A549 (cell line): Measurements from ENCODE around the gene BAG1.

Experiments
- CEBPB ChIP-seq, 2 experiments: fragments of >200 bp in 1 of 2; sonication (Bioruptor Twin) in 1 of 2; formaldehyde crosslinking in 1 of 2; IDR thresholded peaks; 2 replicates each; pipeline ENCODE4 v1.6.1; 2012 to 2016
- CTCF ChIP-seq: fragments of >200 bp; sonication (Bioruptor Twin); formaldehyde crosslinking; IDR thresholded peaks from 3 replicates; pipeline ENCODE4 v1.5.1; 2016
- EP300 ChIP-seq, 2 experiments: fragments of >200 bp; sonication (Bioruptor Twin); formaldehyde crosslinking; IDR thresholded peaks; 2 replicates in 1 of 2; 3 replicates in 1 of 2; pipeline ENCODE4 v1.6.1; 2016 to 2017
- ESRRA ChIP-seq: fragments of 150-350 bp; IDR thresholded peaks from 2 replicates; pipeline ENCODE4 v1.6.1; 2014; ENCODE audit warnings: mild to moderate bottlenecking, low read length, borderline replicate concordance
- FOSL2 ChIP-seq, 2 experiments: fragments of 450-650 bp in 1 of 2; fragments of >200 bp in 1 of 2; sonication (Bioruptor Twin) in 1 of 2; formaldehyde crosslinking; IDR thresholded peaks; 2 replicates each; pipeline versions ENCODE4 v1.5.0 to v1.6.1; 2016 to 2020; ENCODE audit warnings: mild to moderate bottlenecking in 1 of 2, moderate library complexity in 1 of 2
- HDAC2 ChIP-seq: fragments of 200-600 bp; sonication (generic); IDR thresholded peaks from 2 replicates; pipeline ENCODE4 v1.6.1; 2016
- HMGXB4 ChIP-seq: fragments of 250-450 bp; sonication (Bioruptor Pico); IDR thresholded peaks from 2 replicates; pipeline ENCODE4 v1.5.0; 2021; ENCODE audit warnings: mild to moderate bottlenecking, moderate library complexity, borderline replicate concordance
- JUNB ChIP-seq: fragments of >200 bp; sonication (Bioruptor Twin); formaldehyde crosslinking; IDR thresholded peaks from 2 replicates; pipeline ENCODE4 v1.6.1; 2016
- MAFK ChIP-seq: fragments of 450-650 bp; IDR thresholded peaks from 2 replicates; pipeline ENCODE4 v1.6.1; 2014; ENCODE audit not compliant: partially characterized antibody
- POLR2A ChIP-seq: IDR thresholded peaks from 2 replicates; pipeline ENCODE4 v1.6.1; 2012; ENCODE audit warnings: mild to moderate bottlenecking, low read length
- RCOR1 ChIP-seq: fragments of 150-350 bp; IDR thresholded peaks from 2 replicates; pipeline ENCODE4 v1.6.1; 2014; ENCODE audit warnings: antibody characterized with exemption, low read length, low read depth
- REST ChIP-seq: fragments of 200-600 bp; sonication (generic); IDR thresholded peaks from 2 replicates; pipeline ENCODE4 v1.6.1; 2016; ENCODE audit warnings: antibody characterized with exemption, mild to moderate bottlenecking, moderate library complexity

GRCh38 chr9:33270146-33270545 lies 5.6 kb upstream of the BAG1 start:
- TF ChIP-seq CTCF, result no peak
- TF ChIP-seq JUNB, result no peak
- TF ChIP-seq RCOR1, result no peak
- TF ChIP-seq ESRRA, result no peak
- TF ChIP-seq MAFK, result no peak
- TF ChIP-seq EP300 (IDR thresholded peaks at IDR 0.05), result no peak
- TF ChIP-seq HMGXB4, result no peak
- TF ChIP-seq REST, result no peak
- no peak for TF ChIP-seq HDAC2
- no peak for TF ChIP-seq FOSL2 (IDR thresholded peaks at IDR 0.05)
- TF ChIP-seq FOSL2 (CRISPR knock-in tag; IDR thresholded peaks at IDR 0.05), result no peak
- no peak for TF ChIP-seq POLR2A
- no peak for TF ChIP-seq CEBPB (IDR thresholded peaks at IDR 0.05)
